ENCODE measurements around the gene MAD1L1.
"Not testable (repeated sequence)": the region's sequence is repeated elsewhere in the genome, so short reads cannot be mapped to it uniquely, and the experiment has no call there.

MAD1L1 gene

DNA sequence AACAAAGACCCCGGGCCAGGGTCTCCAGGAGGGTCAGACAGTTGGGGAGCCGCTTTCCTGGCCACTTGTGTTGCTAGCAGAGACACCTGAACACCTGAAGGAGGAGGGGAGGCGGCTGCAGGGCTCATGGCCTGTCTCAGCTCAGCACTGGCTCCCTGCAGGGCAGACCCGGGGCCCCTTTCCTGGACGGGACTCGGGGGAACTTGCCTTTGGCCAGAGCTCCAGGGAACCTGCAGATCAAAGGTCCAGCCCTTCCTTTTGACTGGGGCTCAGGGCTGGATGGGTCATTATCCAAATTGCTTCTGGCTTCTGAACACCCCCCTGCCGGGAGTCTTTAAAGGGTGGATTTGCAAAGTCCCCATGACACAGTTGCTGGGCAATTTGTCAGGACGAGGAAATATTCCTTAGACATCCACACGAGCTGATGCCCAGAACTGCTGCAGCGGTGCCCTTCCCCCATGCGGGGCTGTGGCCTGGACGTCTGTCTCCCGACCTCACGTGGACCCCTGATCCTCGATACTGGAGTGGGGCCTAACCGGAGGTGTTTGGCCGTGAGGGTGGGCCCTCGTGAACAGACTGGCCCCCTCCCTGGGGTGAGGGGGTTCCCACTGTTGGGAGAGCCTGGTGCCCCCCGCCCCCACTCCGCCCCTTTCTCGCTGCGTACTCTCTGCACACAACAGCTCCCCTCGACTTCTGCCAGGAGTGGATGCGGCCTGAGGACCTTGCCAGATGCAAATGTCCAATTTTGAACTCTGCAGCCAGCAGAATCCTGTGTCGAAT, 368.4 kb downstream of the MAD1L1 start:
- no peak for DNase-seq
- Mint-ChIP-seq H3K27me3 (ENCODE audit: low read depth, poor library complexity) (peaks cover 4% of the 10 kb centered on the region), H3K4me3 (no peak overlapping the region), H3K4me1 (peaks cover 32% of the 10 kb centered on the region), H3K9me3 (no peaks in the 10 kb centered on the region), H3K27ac (peak overlapping the region; percentile 32), H3K36me3 (ENCODE audit: low read depth) (no peaks in the 10 kb centered on the region)
- TF ChIP-seq, protein P1, sequence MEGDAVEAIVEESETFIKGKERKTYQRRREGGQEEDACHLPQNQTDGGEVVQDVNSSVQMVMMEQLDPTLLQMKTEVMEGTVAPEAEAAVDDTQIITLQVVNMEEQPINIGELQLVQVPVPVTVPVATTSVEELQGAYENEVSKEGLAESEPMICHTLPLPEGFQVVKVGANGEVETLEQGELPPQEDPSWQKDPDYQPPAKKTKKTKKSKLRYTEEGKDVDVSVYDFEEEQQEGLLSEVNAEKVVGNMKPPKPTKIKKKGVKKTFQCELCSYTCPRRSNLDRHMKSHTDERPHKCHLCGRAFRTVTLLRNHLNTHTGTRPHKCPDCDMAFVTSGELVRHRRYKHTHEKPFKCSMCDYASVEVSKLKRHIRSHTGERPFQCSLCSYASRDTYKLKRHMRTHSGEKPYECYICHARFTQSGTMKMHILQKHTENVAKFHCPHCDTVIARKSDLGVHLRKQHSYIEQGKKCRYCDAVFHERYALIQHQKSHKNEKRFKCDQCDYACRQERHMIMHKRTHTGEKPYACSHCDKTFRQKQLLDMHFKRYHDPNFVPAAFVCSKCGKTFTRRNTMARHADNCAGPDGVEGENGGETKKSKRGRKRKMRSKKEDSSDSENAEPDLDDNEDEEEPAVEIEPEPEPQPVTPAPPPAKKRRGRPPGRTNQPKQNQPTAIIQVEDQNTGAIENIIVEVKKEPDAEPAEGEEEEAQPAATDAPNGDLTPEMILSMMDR (IDR thresholded peaks at IDR 0.05): no peak

DNA sequence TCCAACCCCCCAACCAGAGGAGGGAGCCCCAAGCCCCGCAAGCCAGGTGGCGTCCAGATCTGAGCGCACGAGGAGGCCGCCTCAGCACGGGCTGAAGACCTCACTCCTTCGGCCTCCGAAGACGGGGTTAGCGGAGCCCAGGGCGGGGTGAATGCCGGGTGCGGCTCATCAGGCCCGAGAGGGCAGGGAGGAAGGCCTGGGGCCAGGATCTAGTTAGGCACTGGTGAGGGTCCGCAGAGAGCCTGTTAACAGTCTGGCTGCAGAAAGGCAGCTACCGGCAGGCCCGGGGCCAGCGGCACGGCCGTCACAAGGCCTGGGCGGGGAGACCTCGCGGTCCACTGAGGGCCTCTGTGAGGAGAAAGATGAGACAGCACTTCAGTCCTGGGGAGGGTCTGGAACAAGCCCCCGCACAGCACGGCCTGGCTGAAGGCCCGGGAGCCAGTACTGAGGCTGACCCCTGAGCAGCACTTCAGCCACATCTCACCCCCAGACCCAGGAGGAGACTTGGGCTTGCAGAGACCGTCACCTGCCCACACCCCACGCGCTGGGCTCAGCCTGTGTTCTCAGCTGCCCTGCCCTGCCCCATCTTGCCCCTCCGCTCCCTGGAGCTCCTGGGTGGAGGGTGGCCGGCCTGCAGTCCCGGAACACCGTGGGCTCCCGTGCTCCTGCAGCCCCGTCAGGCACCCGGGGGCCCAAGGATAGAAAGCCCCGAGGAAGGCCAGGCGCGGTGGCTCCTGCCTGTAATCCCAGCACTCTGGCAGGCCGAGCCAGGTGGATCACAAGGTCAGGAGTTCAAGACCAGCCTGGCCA, 369.4 kb downstream of the MAD1L1 start:
- H3K27ac Mint-ChIP-seq: no peak overlapping the region
- no peaks in the 10 kb centered on the region for H3K9me3 Mint-ChIP-seq
- no peak for DNase-seq
- peaks cover 4% of the 10 kb centered on the region for H3K27me3 Mint-ChIP-seq (ENCODE audit: low read depth, poor library complexity)
- H3K4me1 Mint-ChIP-seq: peaks cover 30% of the 10 kb centered on the region
- TF ChIP-seq, protein P1 (IDR thresholded peaks at IDR 0.05): no peak
- H3K36me3 Mint-ChIP-seq (ENCODE audit: low read depth): no peaks in the 10 kb centered on the region
- H3K4me3 Mint-ChIP-seq: no peak overlapping the region

GRCh38 chr7:1862560-1862959, 370.2 kb downstream of the MAD1L1 start:
- Mint-ChIP-seq H3K4me3 (no peak overlapping the region), H3K27ac (peak overlapping the region; percentile 83), H3K36me3 (ENCODE audit: low read depth) (no peaks in the 10 kb centered on the region), H3K27me3 (ENCODE audit: low read depth, poor library complexity) (peaks cover 4% of the 10 kb centered on the region), H3K9me3 (no peaks in the 10 kb centered on the region), H3K4me1 (peaks cover 30% of the 10 kb centered on the region)
- TF ChIP-seq, protein P1 (IDR thresholded peaks at IDR 0.05): no peak
- DNase-seq: no peak

- no peaks in the 10 kb centered on the region for H3K9me3 Mint-ChIP-seq
- no peak overlapping the region for H3K4me3 Mint-ChIP-seq
- H3K27ac Mint-ChIP-seq: no peak overlapping the region
- H3K27me3 Mint-ChIP-seq (ENCODE audit: low read depth, poor library complexity): peaks cover 2% of the 10 kb centered on the region
- H3K4me1 Mint-ChIP-seq: peaks cover 30% of the 10 kb centered on the region
- H3K36me3 Mint-ChIP-seq (ENCODE audit: low read depth): no peaks in the 10 kb centered on the region
- TF ChIP-seq, protein P1 (IDR thresholded peaks at IDR 0.05): no peak
- no peak for DNase-seq
Observed at GRCh38 chr7:1861799-1862458, 370.8 kb downstream of the MAD1L1 start.

GRCh38 chr7:1860881-1861798, 371.6 kb downstream of the MAD1L1 start:
- not testable (repeated sequence) for H3K27me3 Mint-ChIP-seq (ENCODE audit: low read depth, poor library complexity); DNase-seq; H3K27ac Mint-ChIP-seq; H3K9me3 Mint-ChIP-seq; H3K4me3 Mint-ChIP-seq; H3K36me3 Mint-ChIP-seq (ENCODE audit: low read depth)
- peaks cover 26% of the 10 kb centered on the region for H3K4me1 Mint-ChIP-seq

All from nephron progenitor cell (in vitro differentiated cells).